ENCODE measurements around the gene EDDM13. TPM values are rescaled to one million over a fixed set of nuclear protein-coding genes. Genes with fewer than 3 reads are reported as not detected.

Gene EDDM13
- total RNA-seq, 1 donor from 2014 or later, result not detected

GRCh38 chr19:56263319-56263718 is 9.2 kb upstream of the EDDM13 start:
- Mint-ChIP-seq H3K27ac (ENCODE audit: unreplicated experiment) (no peak overlapping the region), H3K4me3 (ENCODE audit: unreplicated experiment) (no peak overlapping the region), H3K4me1 (ENCODE audit: low read depth, unreplicated experiment) (no peaks in the 10 kb centered on the region), H3K36me3 (ENCODE audit: unreplicated experiment) (no peaks in the 10 kb centered on the region), H3K27me3 (ENCODE audit: unreplicated experiment) (no peaks in the 10 kb centered on the region), H3K9me3 (ENCODE audit: unreplicated experiment) (no peaks in the 10 kb centered on the region)
- TF ChIP-seq, protein P1, sequence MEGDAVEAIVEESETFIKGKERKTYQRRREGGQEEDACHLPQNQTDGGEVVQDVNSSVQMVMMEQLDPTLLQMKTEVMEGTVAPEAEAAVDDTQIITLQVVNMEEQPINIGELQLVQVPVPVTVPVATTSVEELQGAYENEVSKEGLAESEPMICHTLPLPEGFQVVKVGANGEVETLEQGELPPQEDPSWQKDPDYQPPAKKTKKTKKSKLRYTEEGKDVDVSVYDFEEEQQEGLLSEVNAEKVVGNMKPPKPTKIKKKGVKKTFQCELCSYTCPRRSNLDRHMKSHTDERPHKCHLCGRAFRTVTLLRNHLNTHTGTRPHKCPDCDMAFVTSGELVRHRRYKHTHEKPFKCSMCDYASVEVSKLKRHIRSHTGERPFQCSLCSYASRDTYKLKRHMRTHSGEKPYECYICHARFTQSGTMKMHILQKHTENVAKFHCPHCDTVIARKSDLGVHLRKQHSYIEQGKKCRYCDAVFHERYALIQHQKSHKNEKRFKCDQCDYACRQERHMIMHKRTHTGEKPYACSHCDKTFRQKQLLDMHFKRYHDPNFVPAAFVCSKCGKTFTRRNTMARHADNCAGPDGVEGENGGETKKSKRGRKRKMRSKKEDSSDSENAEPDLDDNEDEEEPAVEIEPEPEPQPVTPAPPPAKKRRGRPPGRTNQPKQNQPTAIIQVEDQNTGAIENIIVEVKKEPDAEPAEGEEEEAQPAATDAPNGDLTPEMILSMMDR (IDR thresholded peaks at IDR 0.05; ENCODE audit: partially characterized antibody, unreplicated experiment), result no peak
- DNase-seq, result no peak

- Mint-ChIP-seq H3K4me1 (ENCODE audit: low read depth, unreplicated experiment) (no peaks in the 10 kb centered on the region), H3K36me3 (ENCODE audit: unreplicated experiment) (no peaks in the 10 kb centered on the region), H3K4me3 (ENCODE audit: unreplicated experiment) (no peak overlapping the region), H3K27ac (ENCODE audit: unreplicated experiment) (no peak overlapping the region), H3K9me3 (ENCODE audit: unreplicated experiment) (peaks cover 2% of the 10 kb centered on the region), H3K27me3 (ENCODE audit: unreplicated experiment) (peaks cover 2% of the 10 kb centered on the region)
- DNase-seq, result no peak
- TF ChIP-seq, protein P1 (IDR thresholded peaks at IDR 0.05; ENCODE audit: partially characterized antibody, unreplicated experiment), result no peak
These were observed 6.5 kb upstream of the EDDM13 start for GRCh38 chr19:56266051-56266450.

DNA sequence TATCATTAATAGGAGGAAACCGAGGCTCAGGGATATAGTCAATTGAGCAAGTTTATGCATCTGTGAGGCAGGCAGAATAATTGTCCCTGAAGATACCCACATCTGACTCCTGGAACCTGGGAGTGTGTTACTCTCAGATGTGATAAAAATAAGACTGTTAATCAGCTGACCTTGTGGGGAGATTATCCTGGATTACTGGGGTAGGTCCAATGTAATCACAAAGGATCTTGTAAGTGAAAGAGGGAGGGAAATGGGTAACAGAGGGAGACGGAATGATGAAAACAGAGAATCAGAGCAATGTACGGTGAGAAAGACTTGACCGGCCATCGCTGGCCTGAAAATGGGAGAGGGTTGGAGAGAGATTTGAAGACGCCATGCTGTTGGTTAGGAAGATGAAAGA is 3.2 kb upstream of the EDDM13 start:
- H3K27me3 Mint-ChIP-seq (ENCODE audit: unreplicated experiment), result peaks cover 2% of the 10 kb centered on the region
- TF ChIP-seq, protein P1 (IDR thresholded peaks at IDR 0.05; ENCODE audit: partially characterized antibody, unreplicated experiment), result no peak
- no peak for DNase-seq
- no peak overlapping the region for H3K27ac Mint-ChIP-seq (ENCODE audit: unreplicated experiment)
- peaks cover 7% of the 10 kb centered on the region for H3K36me3 Mint-ChIP-seq (ENCODE audit: unreplicated experiment)
- no peak overlapping the region for H3K4me3 Mint-ChIP-seq (ENCODE audit: unreplicated experiment)
- H3K4me1 Mint-ChIP-seq (ENCODE audit: low read depth, unreplicated experiment), result no peaks in the 10 kb centered on the region
- H3K9me3 Mint-ChIP-seq (ENCODE audit: unreplicated experiment), result peaks cover 3% of the 10 kb centered on the region

DNA sequence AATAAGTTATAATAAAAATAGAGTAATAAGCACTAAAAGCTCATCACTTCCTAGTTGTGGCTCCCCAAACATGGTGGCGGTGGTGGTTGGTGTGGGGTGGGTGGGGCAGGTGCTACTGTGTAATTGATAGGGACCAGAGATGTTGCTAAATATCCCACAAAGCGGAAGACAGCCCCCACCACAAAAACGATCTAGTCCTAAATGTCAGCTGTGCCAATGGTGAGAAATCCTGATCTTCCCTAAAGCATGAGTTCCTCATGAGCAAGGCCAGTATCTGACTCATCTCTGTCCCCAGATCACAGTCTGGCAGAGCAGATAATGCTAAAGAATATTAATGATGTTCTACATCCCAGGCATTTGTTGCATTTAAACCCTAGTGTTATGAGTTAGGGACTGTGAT is 1.9 kb upstream of the EDDM13 start:
- peaks cover 4% of the 10 kb centered on the region for H3K9me3 Mint-ChIP-seq (ENCODE audit: unreplicated experiment)

GRCh38 chr19:56271151-56271550 is 1.4 kb upstream of the EDDM13 start:
- Mint-ChIP-seq H3K27ac (ENCODE audit: unreplicated experiment) (no peak overlapping the region), H3K27me3 (ENCODE audit: unreplicated experiment) (peaks cover 2% of the 10 kb centered on the region), H3K4me1 (ENCODE audit: low read depth, unreplicated experiment) (no peaks in the 10 kb centered on the region), H3K36me3 (ENCODE audit: unreplicated experiment) (peaks cover 7% of the 10 kb centered on the region), H3K4me3 (ENCODE audit: unreplicated experiment) (no peak overlapping the region), H3K9me3 (ENCODE audit: unreplicated experiment) (peaks cover 7% of the 10 kb centered on the region)
- DNase-seq, result no peak
- TF ChIP-seq, protein P1 (IDR thresholded peaks at IDR 0.05; ENCODE audit: partially characterized antibody, unreplicated experiment), result no peak

More for the DNA sequence above, 1.9 kb upstream of the EDDM13 start:
- Mint-ChIP-seq H3K27me3 (ENCODE audit: unreplicated experiment) (peaks cover 2% of the 10 kb centered on the region), H3K27ac (ENCODE audit: unreplicated experiment) (no peak overlapping the region), H3K4me3 (ENCODE audit: unreplicated experiment) (no peak overlapping the region), H3K4me1 (ENCODE audit: low read depth, unreplicated experiment) (no peaks in the 10 kb centered on the region), H3K36me3 (ENCODE audit: unreplicated experiment) (peaks cover 7% of the 10 kb centered on the region)
- TF ChIP-seq, protein P1 (IDR thresholded peaks at IDR 0.05; ENCODE audit: partially characterized antibody, unreplicated experiment), result no peak
- DNase-seq, result no peak

Measured in glutamatergic neuron (in vitro differentiated cells).